HG03280 (cell line): ENCODE results near the gene CCDC191.

Experiments used
- ATAC-seq: cut with Tn5 transposase; IDR thresholded peaks from one replicate; pipeline ENCODE4 v1.9.1; 2021; ENCODE audit warnings: mild to moderate bottlenecking, moderate library complexity; ENCODE audit not compliant: unreplicated experiment

CCDC191 gene

GRCh38 chr3:114056130-114057010, at the start of gene CCDC191, which contains the start of gene QTRT2:
Gene CCDC191 (minus strand): TSS chr3:114056526. CDS start chr3:114056466, 60 bp downstream.
Gene QTRT2 (plus strand): TSS chr3:114056737. CDS start chr3:114065258, 8,521 bp downstream.
- peak; percentile 97 for ATAC-seq

GRCh38 chr3:114104414-114104813, 48.1 kb upstream of the CCDC191 start:
- ATAC-seq = no peak

- ATAC-seq = no peak
Measured at GRCh38 chr3:114103858-114104257, 47.5 kb upstream of the CCDC191 start.

- ATAC-seq = no peak
Measured at GRCh38 chr3:114103181-114103580, 46.9 kb upstream of the CCDC191 start.

- ATAC-seq = no peak
Measured at GRCh38 chr3:114101101-114101500, 44.8 kb upstream of the CCDC191 start.

GRCh38 chr3:114095796-114096195, 39.5 kb upstream of the CCDC191 start:
- no peak for ATAC-seq

- ATAC-seq = no peak
Measured at GRCh38 chr3:114093596-114093995, 37.3 kb upstream of the CCDC191 start.

GRCh38 chr3:114093016-114093380, 36.7 kb upstream of the CCDC191 start:
- no peak for ATAC-seq

- ATAC-seq = no peak
Measured at GRCh38 chr3:114092151-114093015, 36.1 kb upstream of the CCDC191 start.

- ATAC-seq = no peak
Measured at GRCh38 chr3:114089675-114090074, 33.3 kb upstream of the CCDC191 start.

- ATAC-seq = no peak
Measured at GRCh38 chr3:114086356-114086755, 30.0 kb upstream of the CCDC191 start.

- ATAC-seq = no peak
Measured at GRCh38 chr3:114083112-114083511, 26.8 kb upstream of the CCDC191 start.

- ATAC-seq = no peak
Measured at GRCh38 chr3:114081037-114081436, 24.7 kb upstream of the CCDC191 start.

- no peak for ATAC-seq
Measured at GRCh38 chr3:114080201-114080600, 23.9 kb upstream of the CCDC191 start.

- no peak for ATAC-seq
Measured at GRCh38 chr3:114079761-114080160, 23.4 kb upstream of the CCDC191 start.

GRCh38 chr3:114078126-114078525, 21.8 kb upstream of the CCDC191 start:
- ATAC-seq = no peak

- ATAC-seq = no peak
Measured at GRCh38 chr3:114076711-114077110, 20.4 kb upstream of the CCDC191 start.

GRCh38 chr3:114071786-114072185, 15.5 kb upstream of the CCDC191 start:
- no peak for ATAC-seq

- no peak for ATAC-seq
Measured at GRCh38 chr3:114068336-114068735, 12.0 kb upstream of the CCDC191 start.

GRCh38 chr3:114067804-114068203, 11.5 kb upstream of the CCDC191 start:
- ATAC-seq = no peak

GRCh38 chr3:114060906-114061655, 4.8 kb upstream of the CCDC191 start:
- ATAC-seq = no peak
